Hematopoietic multipotent progenitor cell treated with erythropoietin and hydrocortisone succinate and interleukin-3 and kit ligand, for 8 days (in vitro differentiated cells): ENCODE data around the gene KLRG1.

Experiments used
- DNase-seq: peaks from one replicate; pipeline ENCODE4 v3.0.0-alpha.2; 2015

KLRG1 gene

DNA sequence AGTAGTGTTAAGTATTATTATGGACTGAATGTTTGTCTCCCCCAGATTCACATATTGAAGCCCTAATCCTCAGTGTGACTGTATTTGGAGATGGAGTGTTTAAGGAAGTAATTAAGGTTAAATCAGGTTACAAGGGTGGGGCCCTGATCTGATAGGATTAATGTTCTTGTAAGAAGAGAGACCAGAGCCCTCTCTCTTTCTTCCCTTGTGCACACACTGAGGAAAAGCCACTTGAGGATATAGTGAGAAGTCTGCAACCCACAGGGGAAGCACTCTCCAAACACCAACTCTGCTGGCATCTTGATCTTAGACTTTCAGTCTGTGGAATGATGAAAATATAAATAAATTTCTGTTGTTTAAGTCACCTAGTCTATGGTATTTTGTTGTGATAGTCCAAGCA lies 2.2 kb upstream of the KLRG1 start:
- peak; percentile 13 for DNase-seq

DNA sequence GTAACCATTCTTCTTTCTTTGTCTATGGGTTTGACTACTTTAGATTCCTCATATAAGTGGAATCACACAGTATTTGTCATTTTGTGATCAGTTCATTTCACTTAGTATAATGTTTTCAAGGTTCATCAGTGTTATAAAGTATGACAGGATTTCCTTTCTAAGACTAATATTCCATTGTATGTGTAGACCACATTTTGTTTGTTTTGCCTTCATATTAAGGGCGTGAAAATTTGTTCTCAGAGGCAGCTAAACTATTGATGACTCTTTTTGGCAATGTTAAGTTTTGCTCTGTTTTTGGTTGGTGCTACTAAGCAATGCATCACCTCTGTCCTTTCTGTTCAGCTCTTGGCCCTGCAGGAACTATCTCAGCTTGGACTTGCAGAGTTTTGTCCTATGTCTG lies 1.7 kb upstream of the KLRG1 start:
- DNase-seq = no peak

DNA sequence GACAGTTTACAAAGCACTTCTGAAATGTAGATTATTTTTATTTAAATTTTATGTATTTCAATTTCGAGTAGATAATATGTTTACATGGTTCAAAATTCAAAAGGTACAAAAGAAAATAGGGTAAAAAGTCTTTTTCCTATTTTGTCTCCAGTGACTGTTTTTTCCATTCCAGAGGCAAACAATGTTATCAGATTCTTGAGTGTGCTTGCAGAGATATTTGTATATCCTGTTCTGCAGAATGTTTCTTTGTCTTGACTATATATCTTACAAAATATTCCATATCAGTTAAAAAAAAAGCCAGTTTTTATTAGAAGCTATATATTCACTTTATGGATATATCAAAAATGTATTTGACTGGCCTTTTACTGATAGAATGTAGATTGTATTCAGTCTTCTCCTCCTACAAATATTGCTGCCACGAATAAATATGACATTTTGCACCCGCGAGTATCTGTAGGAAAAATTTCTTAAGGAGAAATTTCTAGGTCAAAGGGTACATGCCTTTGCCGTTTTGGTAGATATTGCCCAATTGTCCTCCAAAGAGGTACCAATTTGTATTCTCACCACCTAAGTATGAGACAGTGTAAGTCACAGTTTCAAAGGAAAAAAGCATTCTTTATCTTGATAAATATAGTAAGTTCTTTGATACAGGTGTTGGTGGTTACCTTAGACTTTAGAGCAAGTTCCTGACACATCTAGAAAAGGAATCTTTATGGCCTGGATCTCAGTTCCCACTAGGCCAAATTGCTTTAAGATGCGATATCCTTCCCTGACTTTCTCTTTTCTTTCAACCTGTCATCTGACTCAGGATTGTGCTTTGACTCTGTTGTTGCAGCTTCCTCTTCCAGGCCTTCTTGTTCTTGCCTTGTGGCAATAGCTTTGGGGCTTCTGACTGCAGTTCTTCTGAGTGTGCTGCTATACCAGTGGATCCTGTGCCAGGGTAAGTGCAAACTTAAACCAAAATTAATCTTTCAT lies 2.3 kb downstream of the KLRG1 start:
- no peak for DNase-seq

GRCh38 chr12:8993827-8994226 lies 4.5 kb downstream of the KLRG1 start:
- DNase-seq = no peak

- no peak for DNase-seq
These were observed 5.9 kb downstream of the KLRG1 start for GRCh38 chr12:8995021-8995775.

DNA sequence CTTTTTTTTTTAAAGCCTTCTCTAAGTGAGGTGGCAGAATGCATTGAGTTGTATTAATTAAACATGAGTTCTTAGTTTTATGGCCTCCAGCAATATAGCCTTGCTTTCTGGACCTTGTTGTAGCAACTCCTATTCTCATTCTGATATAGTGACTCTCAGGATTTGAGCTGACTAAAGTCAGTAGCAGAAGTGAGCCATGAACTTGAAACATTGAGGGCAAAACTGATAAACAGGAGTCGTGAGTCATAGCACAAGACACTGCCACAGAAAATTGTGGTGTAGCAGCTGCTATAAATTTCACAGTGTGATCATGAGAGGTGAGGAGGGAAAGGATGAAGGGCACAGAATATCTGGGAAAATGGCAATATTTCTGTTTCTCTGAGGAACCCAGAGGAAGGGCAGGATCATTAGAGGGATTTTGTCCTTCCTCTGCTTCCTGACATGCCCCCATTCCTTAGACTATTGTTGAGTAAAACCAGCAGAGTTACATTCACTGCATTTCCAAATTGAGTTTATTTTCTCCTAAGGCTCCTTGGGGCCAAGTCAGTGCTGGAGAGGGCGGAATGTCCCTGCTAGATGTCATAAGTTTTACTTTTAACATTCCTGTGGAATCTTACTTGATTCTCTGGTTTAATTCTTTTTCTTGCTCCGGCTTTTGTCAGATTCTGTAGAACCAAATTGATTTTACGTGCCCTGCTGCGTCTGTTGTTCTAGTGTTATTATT lies 7.5 kb downstream of the KLRG1 start:
- DNase-seq = peak; percentile 50

DNA sequence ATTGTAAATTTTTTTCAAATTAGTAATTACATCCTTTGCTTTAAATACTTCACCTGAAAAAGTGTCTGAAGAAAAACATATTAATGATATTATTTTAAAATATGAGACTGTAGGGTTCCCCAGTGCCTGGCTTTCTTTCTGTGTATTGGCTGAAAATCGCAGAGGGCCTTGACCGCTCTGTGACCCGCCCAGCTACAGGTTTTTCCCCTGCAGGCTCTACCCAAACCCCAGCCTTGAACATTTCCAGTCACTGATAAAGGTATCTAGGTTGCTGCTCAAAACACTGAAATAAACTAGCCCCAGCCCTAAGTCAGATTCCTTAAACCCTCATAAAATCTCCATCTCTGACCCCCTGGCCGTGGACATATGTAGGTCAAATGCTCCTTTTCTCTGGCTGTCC lies 11.9 kb downstream of the KLRG1 start:
- no peak for DNase-seq

DNA sequence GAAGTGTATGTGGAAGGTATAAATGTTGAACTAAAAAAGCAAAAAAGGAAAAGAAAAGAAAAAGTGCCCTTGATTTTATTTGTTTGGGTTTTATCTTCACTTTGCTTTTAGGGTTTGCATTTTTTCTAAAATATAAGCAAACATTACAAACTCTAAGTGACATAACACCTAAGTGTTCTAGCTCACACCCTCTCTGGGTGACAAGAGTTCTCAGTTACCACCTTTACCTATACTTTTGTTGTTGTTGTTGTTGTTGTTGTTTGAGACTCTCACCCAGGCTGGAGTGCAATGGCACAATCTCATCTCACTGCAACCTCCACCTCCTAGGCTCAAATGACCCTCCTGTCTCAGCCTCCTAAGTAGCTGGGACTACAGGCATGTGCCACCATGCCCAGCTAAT lies 13.0 kb downstream of the KLRG1 start:
- DNase-seq = no peak

DNA sequence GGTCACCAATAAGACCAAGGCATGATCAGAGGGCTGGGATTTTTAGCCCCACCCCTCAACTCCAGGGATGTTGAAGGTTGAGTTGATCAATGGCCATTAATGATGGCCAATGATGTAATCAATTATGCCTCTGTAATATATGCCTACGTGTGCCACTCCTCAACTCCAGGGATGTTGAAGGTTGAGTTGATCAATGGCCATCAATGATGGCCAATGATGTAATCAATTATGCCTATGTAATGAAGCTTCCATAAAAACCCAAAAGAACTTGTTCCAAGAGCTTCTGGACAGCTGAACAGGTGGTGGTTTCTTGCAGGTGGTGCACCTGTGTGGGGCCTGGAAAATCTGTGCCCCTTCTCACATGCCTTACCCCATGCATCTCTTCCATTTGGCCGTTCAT lies 33.2 kb downstream of the KLRG1 start:
- DNase-seq = no peak

DNA sequence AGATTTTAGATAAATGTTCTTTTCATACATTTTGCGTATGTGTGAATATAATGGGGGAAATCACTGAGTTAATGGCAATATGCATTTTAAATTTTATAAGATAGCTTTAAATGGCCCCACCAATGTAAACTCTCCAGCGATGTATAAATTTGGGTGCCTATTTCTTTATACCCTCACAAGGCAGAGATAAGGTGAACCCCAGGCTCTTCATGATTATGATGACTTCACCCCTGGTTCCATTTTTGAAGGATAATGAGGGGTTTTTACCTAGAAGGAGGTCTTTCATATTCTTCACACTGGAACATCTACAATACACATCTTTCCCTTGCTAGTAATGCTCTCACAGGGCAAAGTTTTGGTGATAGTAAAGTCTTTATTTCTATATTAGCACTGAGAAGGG lies 35.2 kb downstream of the KLRG1 start:
- DNase-seq = no peak

GRCh38 chr12:9027161-9028059 lies 38.1 kb downstream of the KLRG1 start:
- DNase-seq = no peak

GRCh38 chr12:9030776-9031175 lies 41.4 kb downstream of the KLRG1 start:
- no peak for DNase-seq

DNA sequence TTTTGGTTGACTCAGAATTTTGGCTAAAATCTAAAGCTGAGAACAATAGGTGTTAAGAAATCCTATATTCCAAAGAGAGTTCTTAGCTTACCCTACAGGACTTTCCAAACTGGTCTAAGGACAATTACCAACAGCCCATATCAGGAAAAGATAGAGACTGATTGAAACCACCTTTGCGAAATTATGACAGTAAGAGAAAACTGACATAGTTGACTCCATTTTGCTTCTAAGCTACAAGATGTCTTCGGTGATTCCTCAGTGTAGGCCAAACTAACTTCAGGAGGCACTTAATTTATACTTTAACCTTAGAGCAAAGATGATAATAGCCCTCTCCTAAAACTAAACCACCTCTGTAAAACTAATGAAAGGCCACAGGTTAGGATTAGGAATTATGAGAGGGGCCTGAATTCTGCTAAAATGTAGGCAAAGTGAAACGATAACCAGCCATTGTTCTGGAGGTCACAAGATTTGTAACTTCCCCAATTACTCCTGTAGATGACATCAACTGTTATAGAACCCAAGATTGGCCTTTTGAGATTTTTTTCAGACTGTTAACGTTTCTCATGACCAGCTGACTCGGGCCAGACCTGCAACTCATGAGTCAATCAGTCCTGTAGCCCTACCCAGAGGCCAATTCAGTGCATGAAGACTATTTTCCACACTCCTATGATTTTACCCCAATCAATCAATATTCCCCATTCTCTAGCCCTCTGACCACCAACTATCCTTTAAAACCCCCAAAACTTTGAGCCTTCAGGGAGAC lies 43.0 kb downstream of the KLRG1 start:
- DNase-seq = peak; percentile 23

DNA sequence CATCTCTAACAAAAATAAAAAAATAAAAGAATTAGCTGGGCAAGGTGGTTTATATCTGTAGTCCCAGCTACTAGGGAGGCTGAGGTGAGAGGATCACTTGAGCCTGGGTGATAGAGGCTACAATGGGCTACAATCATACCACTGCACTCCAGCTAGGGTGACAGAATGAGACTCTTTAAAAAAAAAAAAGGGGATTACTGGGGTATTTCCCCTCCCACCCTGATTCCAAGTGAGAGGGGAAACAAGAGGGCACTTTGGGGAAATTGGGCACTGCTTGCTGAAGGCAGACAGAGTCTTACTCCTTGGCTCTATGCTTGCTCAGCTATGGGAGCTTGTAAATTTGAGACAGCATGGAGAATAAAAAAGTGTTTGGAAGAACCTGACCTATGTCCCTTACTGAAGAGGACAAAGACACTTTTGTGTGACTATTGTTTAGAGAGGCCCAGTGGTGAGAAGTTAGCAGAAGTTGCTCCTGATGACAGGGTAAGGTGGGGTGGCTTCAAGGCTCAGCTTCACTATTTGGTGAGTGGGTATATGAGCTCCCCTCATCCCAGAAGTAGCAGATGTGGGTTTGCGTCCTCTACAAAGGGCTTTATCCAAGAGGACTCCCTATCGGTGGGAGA lies 44.0 kb downstream of the KLRG1 start:
- DNase-seq = no peak

DNA sequence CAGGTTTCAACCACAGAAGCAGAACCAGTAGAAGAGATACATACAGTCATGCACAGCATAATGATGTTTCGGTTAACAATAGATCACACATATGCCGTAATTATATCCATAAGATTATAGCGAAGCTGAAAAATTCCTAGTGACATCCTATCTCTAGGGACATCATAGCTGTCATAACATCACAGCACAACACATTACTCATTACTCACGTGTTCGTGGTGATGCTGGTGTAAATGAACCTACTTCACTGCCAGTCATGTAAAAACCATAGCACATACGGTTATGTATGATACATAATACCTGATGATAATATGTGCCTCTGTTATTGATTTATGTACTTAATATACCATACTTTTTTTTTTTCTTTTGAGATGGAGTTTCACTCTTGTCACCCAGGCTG lies 44.7 kb downstream of the KLRG1 start:
- no peak for DNase-seq

DNA sequence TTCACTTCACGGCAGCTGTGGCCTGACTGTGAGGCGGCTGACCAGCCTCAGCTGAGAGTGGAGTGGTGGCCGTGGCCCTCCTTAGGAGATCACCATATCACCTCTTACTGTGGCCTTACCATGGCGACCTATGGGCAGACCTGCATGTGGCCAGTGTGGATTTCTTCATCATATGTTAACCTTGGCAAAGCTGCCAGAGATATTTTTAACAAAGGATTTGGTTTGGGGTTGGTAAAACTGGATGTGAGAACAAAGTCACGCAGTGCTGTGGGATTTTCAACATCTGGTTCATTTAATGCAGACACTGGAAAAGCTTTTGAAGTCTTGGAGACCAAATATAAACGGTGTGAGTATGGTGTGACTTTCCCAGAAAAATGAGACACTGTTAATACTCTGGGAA lies 46.9 kb downstream of the KLRG1 start:
- no peak for DNase-seq

DNA sequence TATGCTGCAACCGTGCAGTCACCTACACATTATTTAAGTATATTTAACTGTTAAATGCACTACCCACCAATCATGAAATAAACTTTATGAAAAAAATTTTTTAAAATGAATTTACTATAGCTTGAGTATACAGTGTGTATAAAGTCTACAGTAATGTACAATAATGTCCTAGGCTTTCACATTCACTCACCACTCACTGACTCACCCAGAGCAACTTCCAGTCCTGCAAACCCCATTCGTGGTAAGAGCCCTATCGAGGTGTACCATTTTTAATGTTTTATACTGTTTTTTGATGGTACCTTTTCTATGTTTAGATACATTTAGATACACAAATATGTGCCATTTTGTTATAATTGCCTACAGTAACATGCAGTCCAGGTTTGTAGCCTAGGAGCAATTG lies 48.1 kb downstream of the KLRG1 start:
- DNase-seq = no peak

GRCh38 chr12:9039397-9039977 lies 50.1 kb downstream of the KLRG1 start:
- DNase-seq = peak; percentile 81

GRCh38 chr12:9040484-9041186 lies 51.3 kb downstream of the KLRG1 start:
- no peak for DNase-seq

DNA sequence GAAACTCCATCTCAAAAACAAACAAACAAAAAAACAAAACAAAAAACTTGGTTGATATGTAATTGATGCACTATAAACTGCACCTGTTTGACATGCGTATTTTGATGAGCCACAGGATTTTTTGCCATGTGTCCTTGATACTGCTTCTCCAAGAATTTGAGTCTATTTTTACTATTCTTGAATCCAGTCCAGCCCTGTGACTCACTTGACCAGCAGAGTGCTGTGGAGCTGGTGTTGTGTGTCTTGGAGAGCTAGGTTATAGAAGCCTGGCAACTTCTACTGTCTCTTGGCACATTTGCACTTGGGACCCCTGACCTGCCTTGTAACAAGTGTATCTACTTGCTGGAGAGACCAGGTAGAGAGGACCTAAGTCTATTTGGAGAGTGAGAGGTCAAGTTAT lies 52.0 kb downstream of the KLRG1 start:
- DNase-seq = no peak
